Retinal pigment epithelial cell (primary cell): ENCODE measurements around the gene MACROD1.

Experiments
- DNase-seq: peaks from one replicate; pipeline ENCODE4 v3.0.0-alpha.2; 2010; ENCODE audit warnings: low read depth
- H3K4me3 ChIP-seq: 2 replicates; pipeline ENCODE4 v1.5.1; 2011; ENCODE audit warnings: mild to moderate bottlenecking, low read length, control low read depth, moderate library complexity
- CTCF ChIP-seq: conservative IDR thresholded peaks from 2 replicates; pipeline ENCODE4 v1.5.1; 2011; ENCODE audit warnings: low read depth, low read length, control low read depth, inconsistent platforms

MACROD1 gene

GRCh38 chr11:64161037-64161436 is 4.9 kb downstream of the MACROD1 start:
- DNase-seq, result no peak
- TF ChIP-seq CTCF, result no peak
- no peak overlapping the region for H3K4me3 ChIP-seq

- no peak for DNase-seq
- no peak for TF ChIP-seq CTCF
- no peak overlapping the region for H3K4me3 ChIP-seq
Observed at GRCh38 chr11:64157631-64158394, 8.1 kb downstream of the MACROD1 start.

GRCh38 chr11:64156235-64157011 is 9.5 kb downstream of the MACROD1 start:
- no peak for TF ChIP-seq CTCF
- DNase-seq, result no peak
- no peak overlapping the region for H3K4me3 ChIP-seq

GRCh38 chr11:64153812-64154211 is 12.1 kb downstream of the MACROD1 start:
- DNase-seq, result no peak
- TF ChIP-seq CTCF, result no peak
- H3K4me3 ChIP-seq, result no peak overlapping the region

- no peak overlapping the region for H3K4me3 ChIP-seq
- peak; percentile 94 for TF ChIP-seq CTCF
- no peak for DNase-seq
Observed at GRCh38 chr11:64152841-64153691, 12.8 kb downstream of the MACROD1 start.

- no peak overlapping the region for H3K4me3 ChIP-seq
- TF ChIP-seq CTCF, result no peak
- DNase-seq, result no peak
Observed at GRCh38 chr11:64151337-64151736, 14.6 kb downstream of the MACROD1 start.
